ENCODE measurements around the gene HERC2. TPM values are rescaled to one million over a fixed set of nuclear protein-coding genes. Genes with fewer than 3 reads are reported as not detected.
"Not testable (repeated sequence)": the region's sequence is repeated elsewhere in the genome, so short reads cannot be mapped to it uniquely, and the experiment has no call there.

HERC2 gene
- total and polyA plus RNA-seq, 7 donors = 11.1 to 85.6 (median 42.5) TPM

- TF ChIP-seq POLR2AphosphoS5 (IDR thresholded peaks at IDR 0.05) = no peak
- TF ChIP-seq CTCF (IDR thresholded peaks at IDR 0.05) = no peak
- no peak for TF ChIP-seq EP300 (IDR thresholded peaks at IDR 0.05)
- TF ChIP-seq POLR2A (IDR thresholded peaks at IDR 0.05) = no peak
- Histone ChIP-seq H3K9me3 (no peaks in the 10 kb centered on the region), H3K27ac (no peak overlapping the region), H3K4me1 (no peaks in the 10 kb centered on the region), H3K27me3 (no peaks in the 10 kb centered on the region), H3K4me3 (no peak overlapping the region), H3K36me3 (peaks cover 0 to 40% (median 3%) of the 10 kb centered on the region in 4 donors)
- DNase-seq = no peak
- intact Hi-C loops (cut with DNase I) = no loop called here
- 89 to 96% methylated on average over 6 of the region's 6 CpGs for WGBS, 2 donors
These were observed 113.4 kb downstream of the HERC2 start for GRCh38 chr15:28208583-28208982.

GRCh38 chr15:28205640-28206039, 116.3 kb downstream of the HERC2 start:
- H3K9me3 ChIP-seq; H3K4me1 ChIP-seq; DNase-seq; H3K27me3 ChIP-seq; intact Hi-C loops (cut with DNase I); H3K27ac ChIP-seq; H3K4me3 ChIP-seq: not testable (repeated sequence)
- 57 to 80% methylated on average over 2 of the region's 10 CpGs for WGBS, 2 donors
- H3K36me3 ChIP-seq = peaks cover 0 to 33% (median 2%) of the 10 kb centered on the region in 4 donors

- intact Hi-C loops (cut with DNase I); H3K9me3 ChIP-seq; DNase-seq; H3K27ac ChIP-seq; H3K27me3 ChIP-seq; H3K4me3 ChIP-seq; H3K4me1 ChIP-seq: not testable (repeated sequence)
- peaks cover 5 to 43% (median 9%) of the 10 kb centered on the region in 4 donors for H3K36me3 ChIP-seq
- WGBS, 2 donors = 65 to 83% methylated on average over 15 to 16 of the region's 18 CpGs
These were observed 118.7 kb downstream of the HERC2 start for GRCh38 chr15:28203055-28203828.

GRCh38 chr15:28202124-28202523, 119.9 kb downstream of the HERC2 start:
- peaks cover 5 to 50% (median 14%) of the 10 kb centered on the region in 4 donors for H3K36me3 ChIP-seq
- H3K4me1 ChIP-seq; H3K4me3 ChIP-seq; H3K27ac ChIP-seq; H3K9me3 ChIP-seq; DNase-seq; H3K27me3 ChIP-seq; intact Hi-C loops (cut with DNase I): not testable (repeated sequence)
- WGBS, 2 donors = 95 to 96% methylated on average over 8 to 9 of the region's 23 CpGs

- DNase-seq; intact Hi-C loops (cut with DNase I): not testable (repeated sequence)
- peaks cover 5 to 62% (median 15%) of the 10 kb centered on the region in 4 donors for H3K36me3 ChIP-seq
These were observed 123.8 kb downstream of the HERC2 start for GRCh38 chr15:28198215-28198614.

GRCh38 chr15:28197694-28198093, 124.3 kb downstream of the HERC2 start:
- H3K9me3 ChIP-seq; H3K4me3 ChIP-seq; H3K27ac ChIP-seq; H3K27me3 ChIP-seq; intact Hi-C loops (cut with DNase I); H3K4me1 ChIP-seq; DNase-seq: not testable (repeated sequence)
- H3K36me3 ChIP-seq = peaks cover 5 to 62% (median 15%) of the 10 kb centered on the region in 4 donors
- WGBS, 2 donors = 81 to 99% methylated on average over 2 to 3 of the region's 4 CpGs

More at GRCh38 chr15:28198215-28198614, 123.8 kb downstream of the HERC2 start:
- not testable (repeated sequence) for H3K4me3 ChIP-seq, H3K27me3 ChIP-seq, H3K27ac ChIP-seq, H3K9me3 ChIP-seq, H3K4me1 ChIP-seq
- WGBS, 2 donors = 91 to 98% methylated on average over 2 of the region's 2 CpGs

- intact Hi-C loops (cut with DNase I); H3K4me1 ChIP-seq: not testable (repeated sequence)
These were observed 125.4 kb downstream of the HERC2 start for GRCh38 chr15:28196581-28196980.

GRCh38 chr15:28192772-28193171, 129.2 kb downstream of the HERC2 start:
- intact Hi-C loops (cut with DNase I) = no loop called here
- H3K36me3 ChIP-seq = peaks cover 6 to 66% (median 27%) of the 10 kb centered on the region in 4 donors
- no peak overlapping the region for H3K4me3 ChIP-seq
- no peak overlapping the region for H3K27ac ChIP-seq
- peaks cover 0 to 6% (median 0%) of the 10 kb centered on the region in 4 donors for H3K4me1 ChIP-seq
- TF ChIP-seq POLR2A (IDR thresholded peaks at IDR 0.05) (no peak), EP300 (IDR thresholded peaks at IDR 0.05) (no peak), POLR2AphosphoS5 (IDR thresholded peaks at IDR 0.05) (no peak), CTCF (IDR thresholded peaks at IDR 0.05) (no peak)
- 85 to 90% methylated on average over 1 of the region's 1 CpG for WGBS, 2 donors
- H3K9me3 ChIP-seq = no peaks in the 10 kb centered on the region
- H3K27me3 ChIP-seq = no peaks in the 10 kb centered on the region
- DNase-seq = no peak

More at GRCh38 chr15:28196581-28196980, 125.4 kb downstream of the HERC2 start:
- WGBS, 2 donors = 96 to 97% methylated on average over 5 of the region's 5 CpGs
- not testable (repeated sequence) for H3K27ac ChIP-seq, H3K4me3 ChIP-seq, DNase-seq, H3K9me3 ChIP-seq, H3K27me3 ChIP-seq
- peaks cover 5 to 61% (median 16%) of the 10 kb centered on the region in 4 donors for H3K36me3 ChIP-seq

Data from sigmoid colon (tissue), 7 donors.